ENCODE results near the gene PLAAT5.
"Not testable (repeated sequence)": the region's sequence is repeated elsewhere in the genome, so short reads cannot be mapped to it uniquely, and the experiment has no call there.

The PLAAT5 gene

GRCh38 chr11:63448646-63449045 lies 42.3 kb downstream of the PLAAT5 start:
- no peak overlapping the region for H3K4me3 ChIP-seq (ENCODE audit: low read depth, low read length)
- TF ChIP-seq CTCF (IDR thresholded peaks at IDR 0.05; ENCODE audit: low read depth, low read length, missing control alignments), result no peak
- DNase-seq (ENCODE audit: low read depth), result no peak

- TF ChIP-seq CTCF (IDR thresholded peaks at IDR 0.05; ENCODE audit: low read depth, low read length, missing control alignments), result no peak
- no peak for DNase-seq (ENCODE audit: low read depth)
- no peak overlapping the region for H3K4me3 ChIP-seq (ENCODE audit: low read depth, low read length)
Measured at GRCh38 chr11:63445720-63446119, 45.2 kb downstream of the PLAAT5 start.

GRCh38 chr11:63445118-63445517 lies 45.8 kb downstream of the PLAAT5 start:
- no peak overlapping the region for H3K4me3 ChIP-seq (ENCODE audit: low read depth, low read length)
- TF ChIP-seq CTCF (IDR thresholded peaks at IDR 0.05; ENCODE audit: low read depth, low read length, missing control alignments), result no peak
- no peak for DNase-seq (ENCODE audit: low read depth)

DNA sequence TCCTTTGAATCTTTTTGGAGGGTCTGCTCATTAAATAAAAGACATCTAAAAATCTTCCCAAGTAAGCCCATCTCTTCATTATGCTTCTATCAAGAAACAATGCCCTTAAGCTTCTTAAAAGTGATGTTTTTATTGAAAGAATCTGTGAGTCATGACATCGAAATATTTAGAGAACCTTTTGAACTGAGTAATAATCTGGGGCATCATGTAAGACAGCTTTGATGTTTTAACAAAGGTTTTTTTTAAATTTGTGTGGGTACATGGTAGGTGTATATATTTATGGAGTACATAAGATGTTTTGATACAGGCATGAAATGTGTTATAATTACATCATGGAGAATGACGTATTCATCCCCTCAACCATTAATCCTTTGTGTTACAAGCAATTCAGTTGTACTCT lies 46.8 kb downstream of the PLAAT5 start:
- DNase-seq (ENCODE audit: low read depth), result no peak
- TF ChIP-seq CTCF (IDR thresholded peaks at IDR 0.05; ENCODE audit: low read depth, low read length, missing control alignments), result no peak
- H3K4me3 ChIP-seq (ENCODE audit: low read depth, low read length), result no peak overlapping the region

- H3K4me3 ChIP-seq (ENCODE audit: low read depth, low read length), result no peak overlapping the region
- no peak for TF ChIP-seq CTCF (IDR thresholded peaks at IDR 0.05; ENCODE audit: low read depth, low read length, missing control alignments)
- no peak for DNase-seq (ENCODE audit: low read depth)
Measured at GRCh38 chr11:63443714-63444113, 47.3 kb downstream of the PLAAT5 start.

GRCh38 chr11:63435831-63436230 lies 55.1 kb downstream of the PLAAT5 start:
- H3K4me3 ChIP-seq (ENCODE audit: low read depth, low read length); DNase-seq (ENCODE audit: low read depth): not testable (repeated sequence)

DNA sequence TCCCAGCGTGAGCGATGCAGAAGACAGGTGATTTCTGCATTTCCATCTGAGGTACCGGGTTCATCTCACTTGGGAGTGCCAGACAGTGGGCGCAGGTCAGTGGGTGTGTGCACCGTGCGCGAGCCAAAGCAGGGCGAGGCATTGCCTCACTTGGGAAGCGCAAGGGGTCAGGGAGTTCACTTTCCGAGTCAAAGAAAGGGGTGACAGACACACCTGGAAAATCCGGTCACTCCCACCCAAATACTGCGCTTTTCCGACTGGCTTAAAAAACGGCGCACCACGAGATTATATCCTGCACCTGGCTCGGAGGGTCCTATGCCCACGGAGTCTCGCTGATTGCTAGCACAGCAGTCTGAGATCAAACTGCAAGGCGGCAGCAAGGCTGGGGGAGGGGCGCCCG lies 55.6 kb downstream of the PLAAT5 start:
- not testable (repeated sequence) for DNase-seq (ENCODE audit: low read depth); H3K4me3 ChIP-seq (ENCODE audit: low read depth, low read length)

- H3K4me3 ChIP-seq (ENCODE audit: low read depth, low read length); DNase-seq (ENCODE audit: low read depth): not testable (repeated sequence)
Measured at GRCh38 chr11:63430731-63431130, 60.2 kb downstream of the PLAAT5 start.

- TF ChIP-seq CTCF (IDR thresholded peaks at IDR 0.05; ENCODE audit: low read depth, low read length, missing control alignments), result peak; percentile 37
- H3K4me3 ChIP-seq (ENCODE audit: low read depth, low read length), result no peak overlapping the region
- DNase-seq (ENCODE audit: low read depth), result no peak
Measured at GRCh38 chr11:63427971-63428508, 62.9 kb downstream of the PLAAT5 start.
